Epithelial cell of prostate (primary cell): Measurements from ENCODE around the gene ARHGAP4.
A peak's percentile ranks its signal among the peaks of the same experiment; 100 is the strongest.

Experiments used
- DNase-seq: peaks from one replicate; pipeline ENCODE4 v3.0.0-alpha.2; 2011; ENCODE audit warnings: low read depth, low spot score
- H3K27ac ChIP-seq: fragments of 450-650 bp; 2 replicates; pipeline ENCODE4 v1.5.1; 2017; ENCODE audit warnings: mild to moderate bottlenecking

ARHGAP4 gene

DNA sequence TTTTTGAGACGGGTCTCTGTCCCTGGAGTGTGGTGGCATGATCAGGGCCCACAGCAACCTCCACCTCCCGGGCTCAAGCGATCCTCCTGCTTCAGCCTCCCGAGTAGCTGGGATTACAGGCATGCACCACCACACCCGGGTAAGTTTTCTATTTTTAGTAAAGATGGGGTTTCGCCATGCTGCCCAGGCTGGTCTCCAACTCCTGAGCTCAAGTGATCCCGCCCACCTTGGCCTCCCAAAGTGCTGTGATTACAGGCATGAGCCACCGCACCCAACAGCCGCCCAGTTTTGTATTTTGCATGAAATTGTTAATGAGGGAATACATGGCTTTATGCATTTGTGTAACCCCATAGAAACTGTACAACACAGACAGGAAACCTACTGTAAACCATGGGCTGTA is 2.8 kb upstream of the ARHGAP4 start:
- H3K27ac ChIP-seq: peak overlapping the region; percentile 91
- no peak for DNase-seq

GRCh38 chrX:153927922-153928760 is 2.1 kb upstream of the ARHGAP4 start:
- peak overlapping the region; percentile 91 for H3K27ac ChIP-seq
- DNase-seq: peak; percentile 91

GRCh38 chrX:153927672-153927921 is 1.5 kb upstream of the ARHGAP4 start:
- H3K27ac ChIP-seq: peak overlapping the region; percentile 91
- DNase-seq: no peak

- no peak for DNase-seq
- H3K27ac ChIP-seq: peak overlapping the region; percentile 91
These were observed 1.0 kb upstream of the ARHGAP4 start for GRCh38 chrX:153926858-153927671.

DNA sequence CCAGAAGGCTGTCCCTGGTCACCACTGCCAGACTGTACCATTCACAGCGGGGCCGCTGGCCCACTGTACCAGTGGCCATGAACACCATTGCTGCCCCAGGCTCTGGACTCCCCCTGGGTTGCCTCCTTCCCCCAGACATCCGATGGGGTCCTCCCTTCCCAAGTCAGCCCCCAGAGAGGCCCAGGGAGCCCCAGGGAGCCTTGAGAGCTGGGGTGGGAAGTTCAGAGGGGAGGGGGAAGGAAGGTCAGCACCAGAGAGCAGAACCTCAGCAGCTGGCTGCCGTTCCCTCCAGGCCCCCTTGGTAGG is 441 bp upstream of the ARHGAP4 start:
- no peak for DNase-seq
- H3K27ac ChIP-seq: no peak overlapping the region

DNA sequence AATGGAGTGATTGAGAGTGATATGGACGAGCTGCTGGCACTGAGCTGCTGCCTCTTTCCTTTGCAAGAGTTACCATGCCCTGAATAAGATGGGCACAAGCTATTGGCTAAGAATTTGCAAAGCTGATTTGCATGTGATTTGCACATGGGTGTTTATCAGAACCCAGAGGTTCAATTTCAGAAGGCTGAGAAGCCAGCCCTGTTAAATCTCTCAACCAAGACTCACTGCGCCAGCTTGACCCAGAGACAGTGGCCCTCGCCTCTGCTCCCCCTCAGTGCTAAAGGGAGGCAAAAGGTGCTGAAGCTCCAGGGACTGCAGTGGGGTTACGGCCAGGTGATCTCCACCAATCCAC is 701 bp downstream of the ARHGAP4 start:
- no peak overlapping the region for H3K27ac ChIP-seq
- no peak for DNase-seq

GRCh38 chrX:153924149-153924861 is 1.8 kb downstream of the ARHGAP4 start:
- H3K27ac ChIP-seq: no peak overlapping the region
- no peak for DNase-seq

GRCh38 chrX:153922932-153923857 is 2.9 kb downstream of the ARHGAP4 start:
- no peak for DNase-seq

DNA sequence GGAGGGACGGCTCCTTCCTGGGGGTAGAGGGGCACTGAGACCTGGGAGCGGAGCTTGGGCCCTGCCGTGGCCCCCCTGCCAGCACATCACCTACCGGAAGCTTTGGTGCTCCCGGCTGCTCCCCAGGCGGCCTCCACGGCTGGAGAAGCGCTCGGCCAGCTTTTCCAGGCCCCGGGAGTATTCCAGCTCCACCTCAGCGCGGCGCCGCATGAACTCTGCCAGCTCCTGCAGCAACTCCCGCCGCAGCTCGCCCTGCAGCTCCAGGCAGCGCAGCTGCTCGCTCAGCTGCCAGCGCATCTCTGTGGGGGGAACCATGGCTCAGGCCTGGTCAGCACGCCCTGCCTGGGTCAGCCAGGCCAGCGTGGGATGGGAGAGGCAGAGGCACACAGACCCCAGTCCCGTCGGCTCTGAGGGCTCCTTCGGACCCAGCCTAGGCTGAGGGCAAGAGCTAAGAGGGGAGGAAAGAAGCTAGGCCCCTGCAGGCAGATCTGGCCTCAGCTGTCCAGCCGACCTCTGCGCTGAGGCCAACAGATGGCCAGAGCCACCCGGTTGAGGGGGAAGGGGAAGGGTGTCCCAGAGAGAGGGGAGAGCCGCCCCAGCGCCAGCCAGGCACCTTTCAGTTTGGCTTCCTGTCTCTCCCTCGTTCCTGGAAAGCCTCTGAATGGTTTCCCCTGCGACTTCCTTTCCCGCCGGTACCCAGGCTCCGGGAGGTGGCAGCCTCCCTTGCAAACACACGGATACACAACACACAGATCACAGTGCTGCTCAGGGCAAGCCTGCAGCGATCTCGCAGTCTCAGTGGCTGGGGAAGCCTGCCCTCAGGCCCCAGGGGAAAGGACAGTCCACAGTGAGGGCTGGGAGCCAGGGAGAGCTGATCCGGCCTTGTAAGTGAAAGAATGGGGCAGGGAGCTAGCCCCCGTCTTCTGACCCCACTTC is 4.3 kb downstream of the ARHGAP4 start:
- DNase-seq: no peak
- H3K27ac ChIP-seq: no peak overlapping the region

More at GRCh38 chrX:153922932-153923857, 2.9 kb downstream of the ARHGAP4 start:
- no peak overlapping the region for H3K27ac ChIP-seq

DNA sequence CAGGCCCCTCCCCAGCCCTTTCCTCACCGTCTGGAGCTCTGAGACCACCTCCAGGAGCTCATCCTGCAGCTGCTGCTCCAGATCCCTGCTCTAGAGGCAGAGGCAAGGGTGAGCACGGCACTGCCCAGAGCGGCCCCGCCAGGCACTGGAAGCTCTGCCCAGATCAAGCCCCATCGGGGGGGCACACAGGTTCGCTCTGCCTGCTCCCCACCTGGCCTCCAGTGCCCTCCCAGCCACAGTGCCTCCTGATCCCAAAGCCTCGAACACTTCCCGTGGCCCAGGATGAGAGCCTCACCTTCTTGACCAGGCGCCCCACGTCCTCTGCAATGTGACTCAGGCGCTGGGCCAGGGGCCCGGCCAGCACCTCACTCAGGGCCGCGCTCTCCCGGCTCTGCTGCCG is 5.0 kb downstream of the ARHGAP4 start:
- DNase-seq: no peak
- no peak overlapping the region for H3K27ac ChIP-seq

- H3K27ac ChIP-seq: no peak overlapping the region
- no peak for DNase-seq
These were observed 5.5 kb downstream of the ARHGAP4 start for GRCh38 chrX:153920546-153920945.

GRCh38 chrX:153919281-153919680 is 6.8 kb downstream of the ARHGAP4 start:
- no peak for DNase-seq
- no peak overlapping the region for H3K27ac ChIP-seq

GRCh38 chrX:153917869-153918268 is 8.2 kb downstream of the ARHGAP4 start:
- no peak overlapping the region for H3K27ac ChIP-seq
- DNase-seq: no peak

GRCh38 chrX:153913701-153914100 is 12.4 kb downstream of the ARHGAP4 start:
- DNase-seq: no peak

DNA sequence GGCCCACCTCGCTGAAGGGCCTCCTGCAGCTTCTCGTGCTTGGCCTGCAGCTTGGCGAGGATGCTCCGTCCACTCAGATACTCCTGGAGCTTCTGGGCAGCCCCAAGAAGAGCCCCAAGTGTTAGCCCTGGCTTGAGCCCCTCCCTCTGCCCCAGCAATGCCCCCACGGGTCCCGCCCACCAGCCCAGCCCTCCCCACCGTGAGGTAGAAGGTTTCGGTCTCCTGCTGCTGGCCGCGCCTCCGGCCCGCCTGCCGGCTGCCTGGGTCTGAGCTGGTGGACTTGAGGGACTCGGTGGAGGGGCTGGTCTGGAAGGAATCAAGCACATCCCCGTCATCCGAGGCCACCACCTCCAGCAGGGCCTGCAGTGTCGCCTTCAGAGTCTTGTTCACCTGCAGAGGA is 12.9 kb downstream of the ARHGAP4 start:
- H3K27ac ChIP-seq: no peak overlapping the region
- no peak for DNase-seq

More at GRCh38 chrX:153913701-153914100, 12.4 kb downstream of the ARHGAP4 start:
- no peak overlapping the region for H3K27ac ChIP-seq

GRCh38 chrX:153911798-153912197 is 14.3 kb downstream of the ARHGAP4 start:
- H3K27ac ChIP-seq: no peak overlapping the region
- DNase-seq: no peak

- DNase-seq: no peak
- H3K27ac ChIP-seq: no peak overlapping the region
These were observed 15.6 kb downstream of the ARHGAP4 start for GRCh38 chrX:153910446-153910845.

- no peak overlapping the region for H3K27ac ChIP-seq
- no peak for DNase-seq
These were observed 16.1 kb downstream of the ARHGAP4 start for GRCh38 chrX:153909980-153910360.
